Left ventricle myocardium inferior (tissue), 1 donor: ENCODE results near the gene BPIFA3. TPM values are rescaled to one million over a fixed set of nuclear protein-coding genes. Genes with fewer than 3 reads are reported as not detected.

ENCODE experiments used
- DNase-seq: peaks from one replicate; pipeline ENCODE4 v3.0.0-alpha.2; 2020
- H3K27ac ChIP-seq: fragments of 200-600 bp; replicated peaks from 2 replicates; pipeline ENCODE4 v1.8.0; 2021
- H3K27me3 ChIP-seq: fragments of 200-600 bp; 2 replicates; pipeline ENCODE4 v1.8.0; 2021; ENCODE audit warnings: low read depth
- H3K36me3 ChIP-seq: fragments of 200-600 bp; 2 replicates; pipeline ENCODE4 v1.8.0; 2021
- H3K4me1 ChIP-seq: fragments of 200-600 bp; 2 replicates; pipeline ENCODE4 v1.8.0; 2021
- H3K4me3 ChIP-seq: fragments of 200-600 bp; 2 replicates; pipeline ENCODE4 v1.8.0; 2021; ENCODE audit warnings: mild to moderate bottlenecking, moderate library complexity
- H3K9me3 ChIP-seq: fragments of 200-600 bp; replicated peaks from 2 replicates; pipeline ENCODE4 v1.8.0; 2021
- intact Hi-C: fragments of 100-400 bp; cut with micrococcal nuclease; formaldehyde crosslinking; loops from one replicate; pipeline ENCODE4 v1.11.0; 2022
- total RNA-seq: library from RNA; stranded (reverse); fragmentation: NEBNext Ultra II Directional; extraction: Animal tissue kit (Norgen Biotek cat#: 25700); gene quantifications from one replicate; pipeline ENCODE4 v1.2.1, GENCODE V29; 2021
- TF ChIP-seq, protein P1 (sequence below): fragments of 200-600 bp; IDR thresholded peaks from 2 replicates; pipeline ENCODE4 v1.8.0; 2021; ENCODE audit warnings: antibody characterized with exemption, mild to moderate bottlenecking, borderline replicate concordance
- donor health status: DM: no; HTN: yes; CAD: no; lungs with severe emphysema.

The BPIFA3 gene
- total RNA-seq, 1 donor from 2014 or later = not detected

DNA sequence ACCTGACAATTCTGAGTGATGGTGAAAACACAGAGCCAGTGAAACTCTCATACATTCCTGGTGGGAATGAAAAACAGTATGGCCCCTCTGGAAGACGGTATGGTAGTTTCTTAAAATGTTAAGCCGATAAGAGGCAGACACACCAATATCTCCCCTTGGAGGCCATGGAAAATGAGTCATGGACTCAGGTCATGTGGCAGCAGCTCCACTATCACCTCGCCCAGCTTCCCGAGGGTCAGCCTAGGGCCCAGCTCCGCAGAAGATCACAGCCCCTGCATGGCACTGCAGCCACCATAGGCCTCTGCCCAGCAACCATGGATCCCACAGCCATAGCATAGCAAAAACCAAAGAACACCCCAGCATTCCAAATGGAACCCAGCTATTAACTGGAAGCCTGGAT is 40.1 kb downstream of the BPIFA3 start:
- no peak overlapping the region for H3K4me3 ChIP-seq
- no peak overlapping the region for H3K27ac ChIP-seq
- H3K9me3 ChIP-seq = peaks cover 15% of the 10 kb centered on the region
- TF ChIP-seq, protein P1, sequence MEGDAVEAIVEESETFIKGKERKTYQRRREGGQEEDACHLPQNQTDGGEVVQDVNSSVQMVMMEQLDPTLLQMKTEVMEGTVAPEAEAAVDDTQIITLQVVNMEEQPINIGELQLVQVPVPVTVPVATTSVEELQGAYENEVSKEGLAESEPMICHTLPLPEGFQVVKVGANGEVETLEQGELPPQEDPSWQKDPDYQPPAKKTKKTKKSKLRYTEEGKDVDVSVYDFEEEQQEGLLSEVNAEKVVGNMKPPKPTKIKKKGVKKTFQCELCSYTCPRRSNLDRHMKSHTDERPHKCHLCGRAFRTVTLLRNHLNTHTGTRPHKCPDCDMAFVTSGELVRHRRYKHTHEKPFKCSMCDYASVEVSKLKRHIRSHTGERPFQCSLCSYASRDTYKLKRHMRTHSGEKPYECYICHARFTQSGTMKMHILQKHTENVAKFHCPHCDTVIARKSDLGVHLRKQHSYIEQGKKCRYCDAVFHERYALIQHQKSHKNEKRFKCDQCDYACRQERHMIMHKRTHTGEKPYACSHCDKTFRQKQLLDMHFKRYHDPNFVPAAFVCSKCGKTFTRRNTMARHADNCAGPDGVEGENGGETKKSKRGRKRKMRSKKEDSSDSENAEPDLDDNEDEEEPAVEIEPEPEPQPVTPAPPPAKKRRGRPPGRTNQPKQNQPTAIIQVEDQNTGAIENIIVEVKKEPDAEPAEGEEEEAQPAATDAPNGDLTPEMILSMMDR = no peak
- intact Hi-C loops = no loop called here
- no peaks in the 10 kb centered on the region for H3K36me3 ChIP-seq
- H3K27me3 ChIP-seq = peaks cover 49% of the 10 kb centered on the region
- H3K4me1 ChIP-seq = no peaks in the 10 kb centered on the region
- DNase-seq = no peak

DNA sequence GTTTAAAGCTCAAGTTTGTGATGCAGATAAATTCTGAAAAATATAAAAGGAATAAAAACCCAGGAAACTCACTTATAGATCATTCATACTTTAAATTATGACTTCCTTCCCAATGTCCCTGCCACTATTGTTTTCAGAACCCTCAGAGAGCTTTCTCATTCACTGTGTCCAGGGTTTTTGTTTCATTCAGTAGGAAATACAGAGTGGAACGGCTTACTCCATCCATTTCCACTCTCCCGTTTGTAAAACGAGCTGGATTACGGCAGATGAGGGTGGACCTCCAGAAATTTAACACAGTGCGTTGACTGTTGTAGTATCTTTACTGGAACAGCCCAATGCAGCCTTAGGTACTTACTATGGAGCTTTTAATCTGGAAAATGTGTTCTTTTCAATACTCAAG is 42.2 kb downstream of the BPIFA3 start:
- Histone ChIP-seq H3K27me3 (peaks cover 52% of the 10 kb centered on the region), H3K36me3 (no peaks in the 10 kb centered on the region), H3K4me3 (no peak overlapping the region), H3K27ac (no peak overlapping the region), H3K9me3 (peaks cover 15% of the 10 kb centered on the region), H3K4me1 (no peaks in the 10 kb centered on the region)
- intact Hi-C loops = no loop called here
- DNase-seq = no peak
- TF ChIP-seq, protein P1 = no peak

DNA sequence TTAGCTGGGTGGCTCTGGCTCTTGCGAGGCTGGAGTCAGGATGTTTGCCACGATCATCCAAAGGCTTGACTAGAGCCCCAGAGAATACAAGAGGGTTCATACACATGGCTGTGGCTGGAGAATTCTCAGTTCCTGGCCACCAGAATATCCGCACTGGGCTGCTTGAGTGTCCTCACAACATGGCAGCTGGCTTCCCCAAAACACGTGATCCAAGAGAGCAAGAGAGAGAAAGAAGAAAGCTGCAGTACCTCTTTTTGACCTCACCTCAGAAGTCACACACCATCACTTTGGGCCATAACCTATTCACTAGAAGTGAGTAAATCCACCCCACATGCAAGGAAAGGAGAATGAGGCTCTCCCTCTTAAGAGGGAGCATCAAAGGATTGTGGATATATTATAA is 44.3 kb downstream of the BPIFA3 start:
- H3K36me3 ChIP-seq = no peaks in the 10 kb centered on the region
- no peak for DNase-seq
- no peaks in the 10 kb centered on the region for H3K4me1 ChIP-seq
- H3K4me3 ChIP-seq = no peak overlapping the region
- intact Hi-C loops = no loop called here
- peaks cover 66% of the 10 kb centered on the region for H3K27me3 ChIP-seq
- H3K27ac ChIP-seq = no peak overlapping the region
- H3K9me3 ChIP-seq = peaks cover 5% of the 10 kb centered on the region
- TF ChIP-seq, protein P1 = no peak

DNA sequence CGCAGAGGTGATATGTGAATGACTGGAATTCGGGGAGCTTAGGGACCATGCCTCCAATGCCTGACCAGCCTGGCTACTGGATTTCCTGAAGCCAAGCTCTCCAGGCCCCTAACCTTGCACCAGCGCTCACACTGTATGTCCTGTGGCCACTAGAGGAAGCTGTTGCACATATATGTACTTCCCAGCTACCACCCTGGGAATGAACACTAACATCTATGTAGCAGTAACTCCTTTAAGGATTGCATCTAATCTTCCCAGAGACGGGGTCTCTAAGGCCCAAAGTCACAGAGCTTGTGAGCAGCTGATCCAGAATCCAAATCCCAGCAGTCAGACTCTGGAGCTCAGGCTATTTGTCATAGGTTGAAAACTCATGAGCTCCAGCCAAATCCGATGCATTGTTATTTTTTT is 45.5 kb downstream of the BPIFA3 start:
- H3K9me3 ChIP-seq = peaks cover 5% of the 10 kb centered on the region
- no peak for DNase-seq
- peaks cover 71% of the 10 kb centered on the region for H3K27me3 ChIP-seq
- TF ChIP-seq, protein P1 = peak; percentile 49
- intact Hi-C loops = no loop called here
- H3K4me3 ChIP-seq = no peak overlapping the region
- no peak overlapping the region for H3K27ac ChIP-seq
- H3K4me1 ChIP-seq = no peaks in the 10 kb centered on the region
- no peaks in the 10 kb centered on the region for H3K36me3 ChIP-seq

DNA sequence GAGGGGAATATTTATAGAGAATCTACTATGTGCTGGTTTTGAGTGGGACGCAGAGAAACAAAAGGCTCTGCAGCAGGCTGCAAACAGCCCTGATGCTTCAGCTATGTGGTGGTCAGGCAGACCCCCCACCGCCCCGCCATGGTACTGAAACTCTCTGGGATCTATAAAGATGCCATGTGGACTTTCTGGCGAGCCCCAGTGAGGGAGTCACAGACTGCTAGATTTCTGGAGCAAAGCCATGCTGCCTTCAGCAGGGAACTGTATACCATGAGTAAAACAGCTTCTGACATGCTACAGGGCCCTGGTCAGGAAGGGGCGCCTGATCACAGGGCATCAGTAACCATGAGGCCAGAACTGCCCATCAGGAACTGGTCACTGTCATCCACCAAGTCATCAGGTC is 46.6 kb downstream of the BPIFA3 start:
- Histone ChIP-seq H3K27ac (no peak overlapping the region), H3K36me3 (no peaks in the 10 kb centered on the region), H3K4me1 (no peaks in the 10 kb centered on the region), H3K27me3 (peaks cover 80% of the 10 kb centered on the region), H3K9me3 (peaks cover 5% of the 10 kb centered on the region), H3K4me3 (no peak overlapping the region)
- no peak for DNase-seq
- TF ChIP-seq, protein P1 = no peak
- intact Hi-C loops = no loop called here

DNA sequence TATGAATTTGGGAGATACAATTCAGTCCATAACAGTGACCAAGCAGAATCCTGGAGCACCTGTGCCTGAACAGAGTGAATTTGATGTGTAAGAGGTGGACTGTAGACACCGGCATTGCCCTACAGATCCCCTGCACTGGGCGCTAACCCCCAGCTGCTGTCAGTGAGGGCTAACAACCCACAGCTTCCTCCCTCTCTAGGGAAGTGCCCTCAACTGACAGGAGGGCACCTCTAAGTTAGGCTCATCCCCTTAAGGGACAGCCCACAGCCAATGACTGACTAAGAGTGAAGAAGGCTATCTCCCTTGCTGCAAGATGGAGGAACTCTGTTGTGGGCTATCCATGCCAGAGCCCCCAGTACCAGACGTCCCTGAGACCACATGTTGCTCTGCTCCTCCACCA is 50.5 kb downstream of the BPIFA3 start:
- no peaks in the 10 kb centered on the region for H3K36me3 ChIP-seq
- intact Hi-C loops = no loop called here
- no peaks in the 10 kb centered on the region for H3K4me1 ChIP-seq
- peaks cover 84% of the 10 kb centered on the region for H3K27me3 ChIP-seq
- DNase-seq = no peak
- no peak overlapping the region for H3K4me3 ChIP-seq
- no peaks in the 10 kb centered on the region for H3K9me3 ChIP-seq
- TF ChIP-seq, protein P1 = no peak
- no peak overlapping the region for H3K27ac ChIP-seq
